Vagina (tissue), 2 donors: Measurements from ENCODE around the gene PTPRD.

Experiments
- POLR2A ChIP-seq, 2 donors: fragments of 450-650 bp; IDR thresholded peaks; one replicate each; pipeline ENCODE4 v1.6.1; 2017; ENCODE audit warnings: antibody characterized with exemption in 2 of 2, mild to moderate bottlenecking in 2 of 2, moderate library complexity in 2 of 2
- POLR2AphosphoS5 ChIP-seq, 2 donors: sonication (generic); formaldehyde crosslinking; IDR thresholded peaks; one replicate each; pipeline ENCODE4 v1.9.0; 2017; ENCODE audit warnings: antibody characterized with exemption in 2 of 2, mild to moderate bottlenecking in 2 of 2, low read depth in 1 of 2; ENCODE audit not compliant: insufficient read depth in 1 of 2
- TF ChIP-seq, protein P1 (sequence below), 3 experiments: fragments of 450-650 bp in 2 of 3; fragments of 200-600 bp in 1 of 3; sonication (generic) in 1 of 3; IDR thresholded peaks; one replicate each; pipeline ENCODE4 v1.5.1; 2017 to 2019; ENCODE audit warnings: antibody characterized with exemption in 3 of 3, mild to moderate bottlenecking in 2 of 3, moderate library complexity in 2 of 3

GRCh38 chr9:8570776-8571175 lies 2042.0 kb downstream of the PTPRD start:
- TF ChIP-seq POLR2AphosphoS5 (IDR thresholded peaks at IDR 0.05; ENCODE audit: insufficient read depth in 1 of 2, low read depth in 1 of 2) (no peak), POLR2A (IDR thresholded peaks at IDR 0.05) (no peak)
- TF ChIP-seq, protein P1, sequence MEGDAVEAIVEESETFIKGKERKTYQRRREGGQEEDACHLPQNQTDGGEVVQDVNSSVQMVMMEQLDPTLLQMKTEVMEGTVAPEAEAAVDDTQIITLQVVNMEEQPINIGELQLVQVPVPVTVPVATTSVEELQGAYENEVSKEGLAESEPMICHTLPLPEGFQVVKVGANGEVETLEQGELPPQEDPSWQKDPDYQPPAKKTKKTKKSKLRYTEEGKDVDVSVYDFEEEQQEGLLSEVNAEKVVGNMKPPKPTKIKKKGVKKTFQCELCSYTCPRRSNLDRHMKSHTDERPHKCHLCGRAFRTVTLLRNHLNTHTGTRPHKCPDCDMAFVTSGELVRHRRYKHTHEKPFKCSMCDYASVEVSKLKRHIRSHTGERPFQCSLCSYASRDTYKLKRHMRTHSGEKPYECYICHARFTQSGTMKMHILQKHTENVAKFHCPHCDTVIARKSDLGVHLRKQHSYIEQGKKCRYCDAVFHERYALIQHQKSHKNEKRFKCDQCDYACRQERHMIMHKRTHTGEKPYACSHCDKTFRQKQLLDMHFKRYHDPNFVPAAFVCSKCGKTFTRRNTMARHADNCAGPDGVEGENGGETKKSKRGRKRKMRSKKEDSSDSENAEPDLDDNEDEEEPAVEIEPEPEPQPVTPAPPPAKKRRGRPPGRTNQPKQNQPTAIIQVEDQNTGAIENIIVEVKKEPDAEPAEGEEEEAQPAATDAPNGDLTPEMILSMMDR (IDR thresholded peaks at IDR 0.05), result no peak
